GM12872 (cell line): ENCODE data around the gene ING2.

ENCODE experiments used
- CTCF ChIP-seq: IDR thresholded peaks from 3 replicates; pipeline ENCODE4 v1.5.1; 2011; ENCODE audit warnings: low read depth, mild to moderate bottlenecking, low read length, moderate library complexity; ENCODE audit not compliant: insufficient read depth

The ING2 gene

GRCh38 chr4:183544109-183544508 lies 39.3 kb downstream of the ING2 start:
- TF ChIP-seq CTCF = no peak

- TF ChIP-seq CTCF = no peak
Measured at GRCh38 chr4:183546376-183546775, 41.5 kb downstream of the ING2 start.

- TF ChIP-seq CTCF = no peak
Measured at GRCh38 chr4:183548306-183548705, 43.4 kb downstream of the ING2 start.

GRCh38 chr4:183550345-183551093 lies 45.7 kb downstream of the ING2 start:
- no peak for TF ChIP-seq CTCF

- TF ChIP-seq CTCF = no peak
Measured at GRCh38 chr4:183552274-183553146, 47.7 kb downstream of the ING2 start.

GRCh38 chr4:183553601-183554345 lies 48.9 kb downstream of the ING2 start:
- TF ChIP-seq CTCF = no peak

- TF ChIP-seq CTCF = no peak
Measured at GRCh38 chr4:183554346-183554686, 49.5 kb downstream of the ING2 start.
